Body of pancreas (tissue), 4 donors: ENCODE data around the gene NIN. TPM values are rescaled to one million over a fixed set of nuclear protein-coding genes. Genes with fewer than 3 reads are reported as not detected.

Experiments used
- ATAC-seq: fragments of 150-250 bp; one replicate; pipeline ENCODE4 v1.9.1; 2016
- DNase-seq, 4 donors: peaks; one replicate each; pipeline ENCODE4 v3.0.0-alpha.2; 2019
- H3K27ac ChIP-seq, 4 donors: fragments of 200-600 bp; sonication (generic); 1 replicate in 3 of 4; 2 replicates in 1 of 4; pipeline versions ENCODE4 v1.5.1 to v1.6.1; 2016 to 2019; ENCODE audit warnings: mild to moderate bottlenecking in 1 of 4, mixed read lengths in 1 of 4, moderate library complexity in 1 of 4
- H3K27me3 ChIP-seq, 2 donors: fragments of 200-600 bp; sonication (generic); one replicate each; pipeline ENCODE4 v1.6.0; 2016; ENCODE audit warnings: mild to moderate bottlenecking in 1 of 2
- H3K36me3 ChIP-seq, 2 donors: fragments of 200-600 bp; sonication (generic); replicated peaks in 1 of 2; 2 replicates each; pipeline ENCODE4 v1.5.1; 2016; ENCODE audit warnings: low read depth in 2 of 2; ENCODE audit not compliant: insufficient read depth in 1 of 2
- H3K4me1 ChIP-seq: fragments of 200-600 bp; sonication (generic); one replicate; pipeline ENCODE4 v1.6.0; 2016
- H3K4me3 ChIP-seq, 2 donors: fragments of 200-600 bp; sonication (generic); 1 replicate in 1 of 2; 2 replicates in 1 of 2; pipeline ENCODE4 v1.5.1; 2016 to 2019
- H3K9me3 ChIP-seq, 3 donors: fragments of 200-600 bp; sonication (generic); 1 replicate in 2 of 3; 2 replicates in 1 of 3; pipeline ENCODE4 v1.5.1; 2016
- POLR2A ChIP-seq, 3 donors: fragments of 450-650 bp; IDR thresholded peaks; one replicate each; pipeline ENCODE4 v1.6.1; 2016; ENCODE audit warnings: antibody characterized with exemption in 3 of 3, mild to moderate bottlenecking in 2 of 3
- WGBS, 2 donors: methylation state at CpG; one replicate each; pipeline ENCODE4 v1.1.5; 2017; 5-methylcytosine and 5-hydroxymethylcytosine counted together
- intact Hi-C: fragments of 100-400 bp; cut with DNase I; formaldehyde crosslinking; loops from one replicate; pipeline ENCODE4 v1.15.1; 2023
- total RNA-seq, 2 donors: library from RNA; depleted of rRNA; stranded (reverse); fragments of >200 nt; gene quantifications; one replicate each; pipeline ENCODE4 v1.1.0, GENCODE V29; 2016
- TF ChIP-seq, protein P1 (sequence below), 7 experiments: fragments of 450-650 bp in 4 of 7; fragments of 200-600 bp in 3 of 7; sonication (generic) in 3 of 7; IDR thresholded peaks; one replicate each; pipeline ENCODE4 v1.5.1; 2016 to 2019; ENCODE audit warnings: antibody characterized with exemption in 7 of 7

Gene NIN
- total RNA-seq, 2 donors from 2014 or later, result 6.6 to 16.9 TPM

DNA sequence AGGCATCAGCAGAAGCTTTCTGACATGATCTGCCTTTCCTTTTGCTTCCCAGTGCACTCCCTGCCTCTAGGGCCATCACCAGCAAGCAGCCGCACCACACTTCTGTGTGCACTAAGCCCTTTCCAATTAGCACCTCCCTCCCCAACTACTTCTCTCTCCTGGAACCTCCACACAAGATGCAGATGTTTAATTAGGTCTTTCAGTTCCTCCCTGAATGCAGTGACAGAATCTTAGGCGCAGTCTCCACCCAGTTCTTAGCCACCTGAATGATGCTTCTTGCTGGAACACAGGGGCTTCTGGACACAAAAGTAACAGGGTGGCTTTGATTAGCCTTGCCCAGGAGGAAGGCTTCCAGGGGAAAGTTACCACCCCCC is 32.9 kb downstream of the NIN start:
- DNase-seq, result no peak
- H3K4me1 ChIP-seq, result no peaks in the 10 kb centered on the region
- WGBS, 2 donors, result 87 to 100% methylated on average over 2 of the region's 2 CpGs
- no peaks in the 10 kb centered on the region for H3K27me3 ChIP-seq
- intact Hi-C loops, result no loop called here
- TF ChIP-seq, protein P1, sequence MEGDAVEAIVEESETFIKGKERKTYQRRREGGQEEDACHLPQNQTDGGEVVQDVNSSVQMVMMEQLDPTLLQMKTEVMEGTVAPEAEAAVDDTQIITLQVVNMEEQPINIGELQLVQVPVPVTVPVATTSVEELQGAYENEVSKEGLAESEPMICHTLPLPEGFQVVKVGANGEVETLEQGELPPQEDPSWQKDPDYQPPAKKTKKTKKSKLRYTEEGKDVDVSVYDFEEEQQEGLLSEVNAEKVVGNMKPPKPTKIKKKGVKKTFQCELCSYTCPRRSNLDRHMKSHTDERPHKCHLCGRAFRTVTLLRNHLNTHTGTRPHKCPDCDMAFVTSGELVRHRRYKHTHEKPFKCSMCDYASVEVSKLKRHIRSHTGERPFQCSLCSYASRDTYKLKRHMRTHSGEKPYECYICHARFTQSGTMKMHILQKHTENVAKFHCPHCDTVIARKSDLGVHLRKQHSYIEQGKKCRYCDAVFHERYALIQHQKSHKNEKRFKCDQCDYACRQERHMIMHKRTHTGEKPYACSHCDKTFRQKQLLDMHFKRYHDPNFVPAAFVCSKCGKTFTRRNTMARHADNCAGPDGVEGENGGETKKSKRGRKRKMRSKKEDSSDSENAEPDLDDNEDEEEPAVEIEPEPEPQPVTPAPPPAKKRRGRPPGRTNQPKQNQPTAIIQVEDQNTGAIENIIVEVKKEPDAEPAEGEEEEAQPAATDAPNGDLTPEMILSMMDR (IDR thresholded peaks at IDR 0.05), result no peak
- H3K27ac ChIP-seq, result no peak overlapping the region
- H3K9me3 ChIP-seq, result no peaks in the 10 kb centered on the region
- no peak for ATAC-seq
- H3K36me3 ChIP-seq, result no peaks in the 10 kb centered on the region
- H3K4me3 ChIP-seq, result no peak overlapping the region

DNA sequence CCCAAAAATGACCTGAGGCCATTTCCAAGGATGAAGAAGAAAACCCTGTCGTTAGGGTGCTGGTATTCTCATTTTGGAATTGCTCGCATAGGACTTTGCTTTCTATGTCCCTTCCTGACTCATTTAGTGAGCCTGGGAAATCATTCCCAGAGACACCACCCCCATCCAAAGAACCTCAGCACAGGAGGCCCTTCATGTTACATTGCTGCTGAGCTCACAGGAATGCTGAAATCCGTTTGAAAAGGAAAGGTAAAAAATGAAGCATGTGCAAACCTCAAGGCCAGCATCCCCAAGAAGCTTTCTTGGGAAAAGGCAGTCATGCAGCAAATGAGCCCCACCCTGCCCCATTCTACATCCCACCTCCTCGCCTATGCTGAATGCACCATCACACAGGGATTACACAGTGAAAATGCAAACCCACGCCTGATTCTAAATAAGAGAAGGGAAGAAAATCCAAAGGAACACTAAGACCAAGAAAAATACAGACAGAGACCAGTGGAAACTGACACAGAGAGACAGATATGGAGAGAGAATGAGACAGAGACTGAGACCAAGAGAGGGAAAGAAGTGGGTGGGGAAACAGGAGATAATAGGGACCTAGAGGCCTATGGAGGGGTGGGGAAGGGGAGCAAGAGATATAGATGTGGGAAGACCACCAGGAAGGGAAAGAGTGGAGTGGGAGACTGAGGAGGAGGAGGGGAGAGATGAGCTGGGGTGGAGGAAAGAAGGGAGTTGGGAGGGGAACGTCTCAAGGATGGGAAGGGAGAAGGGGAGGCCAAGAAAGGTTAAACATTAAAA is 33.5 kb downstream of the NIN start:
- ATAC-seq (no peak), DNase-seq (no peak)
- TF ChIP-seq, protein P1 (IDR thresholded peaks at IDR 0.05), result no peak
- no peak for TF ChIP-seq POLR2A (IDR thresholded peaks at IDR 0.05)
- WGBS, 2 donors, result 78 to 82% methylated on average over 6 of the region's 6 CpGs
- intact Hi-C loops, result no loop called here
- Histone ChIP-seq H3K4me3 (no peak overlapping the region), H3K36me3 (no peaks in the 10 kb centered on the region), H3K27me3 (no peaks in the 10 kb centered on the region), H3K9me3 (no peaks in the 10 kb centered on the region), H3K27ac (no peak overlapping the region), H3K4me1 (no peaks in the 10 kb centered on the region)

DNA sequence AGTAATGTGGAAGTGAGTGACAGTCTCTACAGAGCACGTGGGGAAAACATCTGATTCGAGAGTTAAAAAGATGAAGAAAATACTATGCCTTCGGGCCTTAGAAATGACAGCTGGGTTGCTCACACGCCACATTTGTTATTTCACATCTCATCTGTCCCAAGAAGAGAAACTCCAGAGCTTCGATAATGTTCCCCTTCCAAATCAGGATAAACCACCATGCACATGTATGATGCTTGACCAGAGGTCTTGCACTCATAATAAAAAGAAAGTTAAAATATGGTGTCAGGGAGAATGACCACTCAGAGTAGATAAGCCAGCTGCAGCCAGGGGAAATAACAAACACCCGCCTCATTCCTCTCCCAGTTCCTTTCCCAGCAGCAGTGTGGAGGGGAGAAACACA is 34.6 kb downstream of the NIN start:
- Histone ChIP-seq H3K27me3 (no peaks in the 10 kb centered on the region), H3K9me3 (no peaks in the 10 kb centered on the region), H3K4me3 (no peak overlapping the region), H3K27ac (no peak overlapping the region), H3K36me3 (no peaks in the 10 kb centered on the region), H3K4me1 (no peaks in the 10 kb centered on the region)
- DNase-seq (no peak), ATAC-seq (no peak)
- TF ChIP-seq, protein P1 (IDR thresholded peaks at IDR 0.05), result no peak
- no peak for TF ChIP-seq POLR2A (IDR thresholded peaks at IDR 0.05)
- intact Hi-C loops, result no loop called here
- WGBS, 2 donors, result 75 to 82% methylated on average over 6 of the region's 6 CpGs

DNA sequence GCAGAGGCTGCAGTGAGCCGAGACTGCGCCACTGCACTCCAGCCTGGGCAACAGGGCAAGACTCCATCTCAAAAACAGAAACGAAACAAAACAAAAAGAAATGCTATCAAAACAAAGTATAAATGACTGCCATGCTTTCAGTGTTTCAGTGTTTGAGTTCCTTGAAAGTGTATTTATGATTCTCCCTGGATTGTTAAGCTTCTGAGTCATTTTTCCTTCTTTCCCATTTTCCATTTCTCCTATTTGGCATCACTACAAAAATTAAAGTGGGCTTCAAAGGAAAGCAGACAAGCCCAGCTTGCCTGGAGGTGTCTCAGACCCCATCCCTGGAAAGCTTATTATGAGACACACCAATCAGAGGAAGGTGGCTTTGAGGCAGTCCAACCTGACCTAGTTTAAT is 35.1 kb downstream of the NIN start:
- H3K4me1 ChIP-seq, result no peaks in the 10 kb centered on the region
- no peak for ATAC-seq
- TF ChIP-seq, protein P1 (IDR thresholded peaks at IDR 0.05), result no peak
- TF ChIP-seq POLR2A (IDR thresholded peaks at IDR 0.05), result no peak
- no peak overlapping the region for H3K4me3 ChIP-seq
- no peaks in the 10 kb centered on the region for H3K36me3 ChIP-seq
- DNase-seq, result no peak
- 92 to 97% methylated on average over 3 of the region's 3 CpGs for WGBS, 2 donors
- no peak overlapping the region for H3K27ac ChIP-seq
- no peaks in the 10 kb centered on the region for H3K27me3 ChIP-seq
- intact Hi-C loops, result no loop called here
- H3K9me3 ChIP-seq, result no peaks in the 10 kb centered on the region

DNA sequence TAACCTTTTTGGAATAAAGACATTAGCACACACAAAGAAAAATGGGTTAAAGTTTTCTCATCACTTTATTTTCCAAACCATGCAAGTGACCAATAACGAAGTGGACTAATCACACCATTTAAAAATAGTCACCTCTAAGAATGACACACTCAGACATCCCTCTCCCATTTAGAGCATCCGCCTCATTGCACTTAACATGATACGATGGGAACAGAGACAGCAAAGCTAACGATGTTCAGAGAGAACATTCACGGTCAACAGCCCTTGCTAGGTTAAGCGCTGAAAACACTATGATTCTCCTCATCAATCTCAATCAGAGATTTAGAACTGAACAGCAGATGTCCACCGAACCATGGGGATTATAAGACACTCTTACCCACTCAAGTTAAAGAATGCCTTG is 35.8 kb downstream of the NIN start:
- DNase-seq (no peak), ATAC-seq (no peak)
- 85 to 93% methylated on average over 7 of the region's 7 CpGs for WGBS, 2 donors
- intact Hi-C loops, result no loop called here
- Histone ChIP-seq H3K36me3 (no peaks in the 10 kb centered on the region), H3K4me1 (no peaks in the 10 kb centered on the region), H3K9me3 (no peaks in the 10 kb centered on the region), H3K27me3 (no peaks in the 10 kb centered on the region), H3K27ac (no peak overlapping the region), H3K4me3 (no peak overlapping the region)
- no peak for TF ChIP-seq POLR2A (IDR thresholded peaks at IDR 0.05)
- TF ChIP-seq, protein P1 (IDR thresholded peaks at IDR 0.05), result no peak
